Prostate gland (tissue), 2 donors: ENCODE data around the gene ZC3H12A. TPM values are rescaled to one million over a fixed set of nuclear protein-coding genes. Genes with fewer than 3 reads are reported as not detected.
A peak's percentile ranks its signal among the peaks of the same experiment; 100 is the strongest.

Experiments
- DNase-seq: peaks from one replicate; pipeline ENCODE4 v3.0.0-alpha.2; 2019; ENCODE audit warnings: low spot score
- H3K27ac ChIP-seq, 2 donors: fragments of 200-600 bp; sonication (generic); 2 replicates each; pipeline ENCODE4 v1.5.1; 2017 to 2019
- H3K27me3 ChIP-seq: fragments of 200-600 bp; sonication (generic); replicated peaks from 2 replicates; pipeline ENCODE4 v1.5.1; 2019; ENCODE audit not compliant: insufficient read depth
- H3K36me3 ChIP-seq, 2 donors: fragments of 200-600 bp; sonication (generic); 1 replicate in 1 of 2; 2 replicates in 1 of 2; pipeline versions ENCODE4 v1.5.1 to v1.8.1; 2017 to 2019
- H3K4me1 ChIP-seq: fragments of 200-600 bp; sonication (generic); replicated peaks from 2 replicates; pipeline ENCODE4 v1.5.1; 2019
- H3K4me3 ChIP-seq, 2 donors: fragments of 200-600 bp; sonication (generic); 2 replicates each; pipeline ENCODE4 v1.5.1; 2017 to 2019
- H3K9me3 ChIP-seq: fragments of 200-600 bp; sonication (generic); 2 replicates; pipeline ENCODE4 v1.5.1; 2017
- POLR2A ChIP-seq: fragments of 450-650 bp; IDR thresholded peaks from one replicate; pipeline ENCODE4 v1.6.1; 2016; ENCODE audit warnings: antibody characterized with exemption, mild to moderate bottlenecking
- POLR2AphosphoS5 ChIP-seq: sonication (generic); formaldehyde crosslinking; IDR thresholded peaks from one replicate; pipeline ENCODE4 v1.6.1; 2017; ENCODE audit warnings: antibody characterized with exemption
- WGBS: methylation state at CpG from one replicate; pipeline ENCODE4 v1.1.5; 2018; 5-methylcytosine and 5-hydroxymethylcytosine counted together
- intact Hi-C: fragments of 100-400 bp; cut with DNase I; formaldehyde crosslinking; loops from one replicate; pipeline ENCODE4 v1.14.2; 2022
- total RNA-seq, 2 donors: library from RNA; depleted of rRNA; stranded (reverse); fragments of >200 nt; gene quantifications; one replicate each; pipeline ENCODE4 v1.1.0, GENCODE V29; 2016
- TF ChIP-seq, protein P1 (sequence below), 4 experiments: fragments of 200-600 bp in 2 of 4; fragments of 450-650 bp in 2 of 4; sonication (generic) in 2 of 4; IDR thresholded peaks; 1 replicate in 3 of 4; 2 replicates in 1 of 4; pipeline ENCODE4 v1.5.1; 2016 to 2019; ENCODE audit warnings: antibody characterized with exemption in 4 of 4, mild to moderate bottlenecking in 2 of 4, moderate library complexity in 2 of 4

ZC3H12A gene
- total RNA-seq, 2 donors from 2014 or later = 74.4 to 97.1 TPM

DNA sequence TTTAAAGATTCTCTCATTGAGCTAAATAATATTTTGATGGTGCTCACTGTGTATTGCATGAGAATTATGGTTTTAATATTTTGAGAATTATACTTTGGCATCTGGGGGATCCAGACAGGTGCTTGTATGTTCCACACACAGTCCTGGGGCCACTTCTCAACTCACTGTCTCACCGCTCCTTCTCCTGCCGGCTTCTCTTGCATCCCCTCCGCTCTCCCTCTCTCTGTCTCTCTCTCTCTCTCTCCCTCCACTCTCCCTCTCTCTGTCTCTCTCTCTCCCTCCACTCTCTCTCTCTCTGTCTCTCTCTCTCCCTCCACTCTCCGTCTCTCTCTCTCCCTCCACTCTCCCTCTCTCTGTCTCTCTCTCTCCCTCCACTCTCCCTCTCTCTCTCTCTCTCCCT is 32.2 kb upstream of the ZC3H12A start:
- no peaks in the 10 kb centered on the region for H3K36me3 ChIP-seq
- intact Hi-C loops = no loop called here
- no peak for DNase-seq
- no peak overlapping the region for H3K4me3 ChIP-seq
- H3K9me3 ChIP-seq = no peaks in the 10 kb centered on the region
- no peak overlapping the region for H3K27ac ChIP-seq
- H3K4me1 ChIP-seq = no peaks in the 10 kb centered on the region
- no peak for TF ChIP-seq POLR2AphosphoS5
- no peak for TF ChIP-seq POLR2A
- TF ChIP-seq, protein P1, sequence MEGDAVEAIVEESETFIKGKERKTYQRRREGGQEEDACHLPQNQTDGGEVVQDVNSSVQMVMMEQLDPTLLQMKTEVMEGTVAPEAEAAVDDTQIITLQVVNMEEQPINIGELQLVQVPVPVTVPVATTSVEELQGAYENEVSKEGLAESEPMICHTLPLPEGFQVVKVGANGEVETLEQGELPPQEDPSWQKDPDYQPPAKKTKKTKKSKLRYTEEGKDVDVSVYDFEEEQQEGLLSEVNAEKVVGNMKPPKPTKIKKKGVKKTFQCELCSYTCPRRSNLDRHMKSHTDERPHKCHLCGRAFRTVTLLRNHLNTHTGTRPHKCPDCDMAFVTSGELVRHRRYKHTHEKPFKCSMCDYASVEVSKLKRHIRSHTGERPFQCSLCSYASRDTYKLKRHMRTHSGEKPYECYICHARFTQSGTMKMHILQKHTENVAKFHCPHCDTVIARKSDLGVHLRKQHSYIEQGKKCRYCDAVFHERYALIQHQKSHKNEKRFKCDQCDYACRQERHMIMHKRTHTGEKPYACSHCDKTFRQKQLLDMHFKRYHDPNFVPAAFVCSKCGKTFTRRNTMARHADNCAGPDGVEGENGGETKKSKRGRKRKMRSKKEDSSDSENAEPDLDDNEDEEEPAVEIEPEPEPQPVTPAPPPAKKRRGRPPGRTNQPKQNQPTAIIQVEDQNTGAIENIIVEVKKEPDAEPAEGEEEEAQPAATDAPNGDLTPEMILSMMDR (IDR thresholded peaks at IDR 0.05) = no peak
- 60% methylated on average over 4 of the region's 4 CpGs for WGBS
- H3K27me3 ChIP-seq = peaks cover 7% of the 10 kb centered on the region

DNA sequence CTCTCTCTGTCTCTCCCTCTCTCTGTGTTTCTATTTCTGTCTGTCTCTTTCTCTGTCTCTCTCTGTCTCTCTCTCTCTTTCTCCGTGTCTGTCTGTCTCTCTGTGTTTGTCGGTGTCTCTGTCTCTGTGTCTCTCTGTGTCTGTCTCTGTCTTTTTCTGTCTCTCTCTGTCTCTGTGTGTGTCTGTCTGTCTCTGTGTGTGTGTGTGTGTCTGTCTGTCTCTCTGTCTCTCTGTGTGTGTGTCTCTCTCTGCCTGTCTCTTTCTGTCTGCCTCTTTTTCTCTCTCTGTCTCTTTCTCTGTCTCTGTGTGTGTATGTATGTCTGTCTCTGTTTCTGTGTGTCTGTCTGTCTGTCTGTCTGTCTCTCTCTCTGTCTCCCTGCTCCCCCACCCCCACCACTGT is 31.7 kb upstream of the ZC3H12A start:
- Histone ChIP-seq H3K9me3 (no peaks in the 10 kb centered on the region), H3K27ac (no peak overlapping the region), H3K4me3 (no peak overlapping the region), H3K36me3 (no peaks in the 10 kb centered on the region), H3K27me3 (peaks cover 7% of the 10 kb centered on the region), H3K4me1 (no peaks in the 10 kb centered on the region)
- intact Hi-C loops = no loop called here
- DNase-seq = no peak
- 66% methylated on average over 2 of the region's 2 CpGs for WGBS
- TF ChIP-seq POLR2AphosphoS5 (no peak), POLR2A (no peak)
- TF ChIP-seq, protein P1 (IDR thresholded peaks at IDR 0.05) = no peak

DNA sequence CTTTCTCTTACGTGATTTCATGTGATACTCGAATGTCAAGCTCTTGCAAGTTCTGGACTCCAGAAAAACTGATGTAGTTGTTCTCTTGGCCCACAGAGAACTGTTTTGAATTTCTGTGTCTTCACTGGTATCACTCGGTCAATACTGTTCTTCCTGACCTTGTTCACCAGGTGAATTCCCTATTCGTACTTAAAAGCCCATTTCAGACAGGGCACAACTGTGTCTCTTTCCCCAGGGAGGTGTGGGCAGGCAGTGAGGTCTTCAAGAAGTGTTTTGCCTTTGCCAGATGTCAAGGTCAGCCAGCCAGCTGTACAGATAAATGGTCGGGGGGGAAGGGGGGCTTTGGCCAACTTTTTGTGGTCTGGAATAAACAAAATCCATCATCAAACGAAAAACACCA is 27.5 kb upstream of the ZC3H12A start:
- Histone ChIP-seq H3K36me3 (no peaks in the 10 kb centered on the region), H3K27me3 (no peaks in the 10 kb centered on the region), H3K27ac (no peak overlapping the region), H3K4me3 (no peak overlapping the region), H3K4me1 (no peaks in the 10 kb centered on the region), H3K9me3 (no peaks in the 10 kb centered on the region)
- DNase-seq = no peak
- intact Hi-C loops = no loop called here
- no peak for TF ChIP-seq POLR2AphosphoS5
- TF ChIP-seq, protein P1 (IDR thresholded peaks at IDR 0.05) = no peak
- no peak for TF ChIP-seq POLR2A
- WGBS = 64% methylated on average over 6 of the region's 6 CpGs

DNA sequence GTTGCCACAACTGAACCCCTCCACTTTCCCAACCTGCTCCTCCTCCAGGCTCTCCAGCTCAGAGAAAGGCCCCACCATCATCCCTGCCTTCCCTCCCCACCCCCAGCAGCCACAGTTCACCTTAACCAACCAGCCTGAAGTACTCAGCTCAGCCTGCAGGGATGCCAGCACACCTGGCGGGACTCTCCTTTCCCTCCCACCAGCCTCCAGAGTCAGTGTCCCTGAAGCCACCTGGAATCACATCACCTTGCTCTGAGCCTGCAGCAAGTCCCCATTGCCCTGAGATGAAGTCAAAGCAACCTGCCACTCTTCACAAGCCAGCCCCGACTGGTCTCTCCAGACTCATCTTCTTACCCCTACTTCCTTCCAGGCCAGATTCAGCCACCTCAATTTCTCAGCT is 26.2 kb upstream of the ZC3H12A start:
- Histone ChIP-seq H3K27ac (no peak overlapping the region), H3K36me3 (no peaks in the 10 kb centered on the region), H3K9me3 (no peaks in the 10 kb centered on the region), H3K27me3 (no peaks in the 10 kb centered on the region), H3K4me1 (no peaks in the 10 kb centered on the region), H3K4me3 (no peak overlapping the region)
- intact Hi-C loops = no loop called here
- 51% methylated on average over 2 of the region's 2 CpGs for WGBS
- no peak for TF ChIP-seq POLR2AphosphoS5
- TF ChIP-seq POLR2A = no peak
- TF ChIP-seq, protein P1 (IDR thresholded peaks at IDR 0.05) = no peak
- no peak for DNase-seq

DNA sequence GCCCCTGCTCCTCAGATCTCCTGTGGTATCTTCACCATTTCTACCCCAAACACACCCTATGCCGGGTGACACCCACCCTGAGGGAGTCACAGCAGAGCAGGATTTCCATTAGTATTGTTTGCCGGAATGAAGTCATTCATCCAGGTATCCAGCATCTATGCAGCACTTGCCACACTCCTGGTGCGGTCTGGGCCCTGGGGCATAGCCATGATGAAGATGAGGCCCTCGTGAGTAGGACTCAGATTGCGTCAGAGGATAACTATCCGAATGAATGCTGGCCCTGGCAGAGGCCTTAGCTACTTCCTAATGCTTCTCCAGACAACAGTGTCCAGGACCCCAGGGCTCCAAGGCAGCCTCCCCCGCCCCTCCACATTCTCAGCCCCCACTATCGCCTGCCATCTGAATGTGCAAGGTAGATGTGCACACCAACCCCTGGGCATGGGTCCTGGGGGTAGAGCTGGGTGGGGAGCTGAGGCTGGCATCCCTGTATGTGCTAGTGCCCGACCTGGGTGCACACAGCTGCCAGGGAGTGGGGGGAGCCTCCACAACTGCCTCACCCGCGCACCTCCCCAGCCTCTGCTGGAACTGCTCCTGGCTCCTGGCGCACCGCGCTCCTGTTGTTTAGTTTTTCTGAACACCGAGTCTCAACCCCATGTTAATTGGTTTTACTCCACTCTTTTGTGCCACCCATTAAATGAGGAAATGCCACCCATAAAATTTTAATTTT is 25.5 kb upstream of the ZC3H12A start:
- H3K27me3 ChIP-seq = no peaks in the 10 kb centered on the region
- H3K27ac ChIP-seq = no peak overlapping the region
- DNase-seq = peak; percentile 26
- H3K4me1 ChIP-seq = no peaks in the 10 kb centered on the region
- peak; percentile 32 for TF ChIP-seq POLR2AphosphoS5
- TF ChIP-seq, protein P1 (IDR thresholded peaks at IDR 0.05) = no peak
- no peak for TF ChIP-seq POLR2A
- 36% methylated on average over 15 of the region's 15 CpGs for WGBS
- H3K4me3 ChIP-seq = no peak overlapping the region
- no peaks in the 10 kb centered on the region for H3K36me3 ChIP-seq
- H3K9me3 ChIP-seq = no peaks in the 10 kb centered on the region
- intact Hi-C loops = no loop called here
